A549 (cell line): ENCODE data around the gene MPRIP. TPM values are rescaled to one million over a fixed set of nuclear protein-coding genes. Genes with fewer than 3 reads are reported as not detected.
A peak's percentile ranks its signal among the peaks of the same experiment; 100 is the strongest.

Experiments
- ATAC-seq, 2 experiments: fragments of 200-7000 bp in 1 of 2; fragments of >200 bp in 1 of 2; cut with Nextera tagmentation in 1 of 2; cut with Tn5 transposase in 1 of 2; 3 replicates each; pipeline versions ENCODE4 v1.8.0 to v1.9.1; 2018 to 2020; ENCODE audit warnings: mild to moderate bottlenecking in 1 of 2, moderate library complexity in 1 of 2
- CTCF ChIA-PET: fragments of 300-600 bp; sonication (Branson Sonifier 250); formaldehyde crosslinking; extraction: SDS; loops from one replicate; lab custom pipeline; 2021; ENCODE audit warnings: antibody characterized with exemption, inconsistent platforms; lab: Yijun Ruan, JAX
- POLR2A ChIA-PET: fragments of 350-600 bp; formaldehyde crosslinking; extraction: SDS; loops from one replicate; lab custom pipeline; 2021; ENCODE audit warnings: antibody characterized with exemption, inconsistent platforms; lab: Yijun Ruan, JAX
- DNase-seq, 2 experiments: peaks; one replicate each; pipeline versions ENCODE4 v3.0.0 to v3.0.0-alpha.2; 2011 to 2016; ENCODE audit warnings: low read depth in 1 of 2, low spot score in 1 of 2
- FAIRE-seq: peaks from 2 replicates; lab custom pipeline; 2011; peaks lifted over from hg19 to GRCh38; lab: Jason Lieb, UNC
- H3K27ac ChIP-seq, 2 experiments: fragments of >200 bp; sonication (Bioruptor Twin); formaldehyde crosslinking; 3 replicates each; pipeline ENCODE4 v1.5.1; 2016 to 2017
- H3K4me1 ChIP-seq: fragments of >200 bp; sonication (Bioruptor Twin); formaldehyde crosslinking; 3 replicates; pipeline ENCODE4 v1.6.1; 2016
- H3K4me2 ChIP-seq: fragments of >200 bp; sonication (Bioruptor Twin); formaldehyde crosslinking; 3 replicates; pipeline ENCODE4 v1.6.1; 2016
- H3K4me3 ChIP-seq: fragments of >200 bp; sonication (Bioruptor Twin); formaldehyde crosslinking; 3 replicates; pipeline ENCODE4 v1.5.1; 2016
- H3K9me3 ChIP-seq: fragments of >200 bp; sonication (Bioruptor Twin); formaldehyde crosslinking; 3 replicates; pipeline ENCODE4 v1.6.1; 2016
- BHLHE40 ChIP-seq: IDR thresholded peaks from 2 replicates; pipeline ENCODE4 v1.6.1; 2012; ENCODE audit warnings: low read depth, low read length, inconsistent platforms
- CBX2 ChIP-seq: fragments of 200-600 bp; sonication (generic); IDR thresholded peaks from 2 replicates; pipeline ENCODE4 v1.6.1; 2016; ENCODE audit warnings: low read depth, mild to moderate bottlenecking, borderline replicate concordance
- CHD2 ChIP-seq: fragments of 150-350 bp; IDR thresholded peaks from 2 replicates; pipeline ENCODE4 v1.6.1; 2014; ENCODE audit warnings: low read length; ENCODE audit not compliant: partially characterized antibody
- EHMT2 ChIP-seq: fragments of 200-600 bp; sonication (generic); IDR thresholded peaks from 2 replicates; pipeline ENCODE4 v1.6.1; 2016; ENCODE audit warnings: antibody characterized with exemption, low read depth, mild to moderate bottlenecking, moderate library complexity
- ESRRA ChIP-seq: fragments of 150-350 bp; IDR thresholded peaks from 2 replicates; pipeline ENCODE4 v1.6.1; 2014; ENCODE audit warnings: mild to moderate bottlenecking, low read length, borderline replicate concordance
- FOSL2 ChIP-seq, 2 experiments: fragments of 450-650 bp in 1 of 2; fragments of >200 bp in 1 of 2; sonication (Bioruptor Twin) in 1 of 2; formaldehyde crosslinking; IDR thresholded peaks; 2 replicates each; pipeline versions ENCODE4 v1.5.0 to v1.6.1; 2016 to 2020; ENCODE audit warnings: mild to moderate bottlenecking in 1 of 2, moderate library complexity in 1 of 2
- GATA3 ChIP-seq: IDR thresholded peaks from 2 replicates; pipeline ENCODE4 v1.6.1; 2012; ENCODE audit warnings: borderline replicate concordance
- HOXB5 ChIP-seq: fragments of 250-450 bp; sonication (Bioruptor Pico); IDR thresholded peaks from 2 replicates; pipeline ENCODE4 v1.5.0; 2020; ENCODE audit warnings: mild to moderate bottlenecking, moderate library complexity
- JUNB ChIP-seq: fragments of >200 bp; sonication (Bioruptor Twin); formaldehyde crosslinking; IDR thresholded peaks from 2 replicates; pipeline ENCODE4 v1.6.1; 2016
- MYC ChIP-seq: IDR thresholded peaks from 2 replicates; pipeline ENCODE4 v1.6.1; 2012; ENCODE audit warnings: mild to moderate bottlenecking, inconsistent platforms, low read length, improper control_type of control experiment, borderline replicate concordance
- NPAS2 ChIP-seq: fragments of 250-450 bp; sonication (Bioruptor Pico); IDR thresholded peaks from 2 replicates; pipeline ENCODE4 v1.8.0; 2022; ENCODE audit warnings: mild to moderate bottlenecking, moderate library complexity, borderline replicate concordance
- PHF8 ChIP-seq: fragments of 200-600 bp; sonication (generic); IDR thresholded peaks from 2 replicates; pipeline ENCODE4 v1.6.1; 2016; ENCODE audit warnings: low read depth, mild to moderate bottlenecking, antibody characterized with exemption, moderate library complexity, borderline replicate concordance
- POLR2A ChIP-seq: IDR thresholded peaks from 2 replicates; pipeline ENCODE4 v1.6.1; 2012; ENCODE audit warnings: mild to moderate bottlenecking, low read length
- SMC3 ChIP-seq: fragments of >200 bp; sonication (Bioruptor Twin); formaldehyde crosslinking; IDR thresholded peaks from 3 replicates; pipeline ENCODE4 v1.6.1; 2018; ENCODE audit warnings: inconsistent platforms
- ZC3H11A ChIP-seq: fragments of 450-650 bp; IDR thresholded peaks from 2 replicates; pipeline ENCODE4 v1.6.1; 2014; ENCODE audit warnings: antibody characterized with exemption, mild to moderate bottlenecking
- ZFP36 ChIP-seq: fragments of 450-650 bp; IDR thresholded peaks from 2 replicates; pipeline ENCODE4 v1.6.1; 2014; ENCODE audit warnings: borderline replicate concordance; ENCODE audit not compliant: partially characterized antibody
- ZNF302 ChIP-seq: fragments of 250-450 bp; sonication (Bioruptor Pico); IDR thresholded peaks from 2 replicates; pipeline ENCODE4 v1.9.0; 2021; ENCODE audit warnings: inconsistent platforms, mild to moderate bottlenecking, moderate library complexity
- ZSCAN20 ChIP-seq: fragments of 250-450 bp; sonication (Bioruptor Pico); IDR thresholded peaks from 2 replicates; pipeline ENCODE4 v1.8.0; 2022; ENCODE audit warnings: mild to moderate bottlenecking, moderate library complexity
- WGBS: methylation state at CpG from one replicate; pipeline ENCODE4 v1.1.6; 2017; ENCODE audit errors: missing lambda C conversion rate; 5-methylcytosine and 5-hydroxymethylcytosine counted together
- polyA plus RNA-seq, 4 experiments: library from polyadenylated mRNA; depleted of rRNA in 3 of 4; stranded (reverse); fragments of >200 nt; fragmentation: RNase III in 1 of 4; extraction: RNeasy Plus Mini Kit Qiagen cat#74134 plus additional on column Dnase treatment in 1 of 4; gene quantifications; 2 replicates in 3 of 4; 3 replicates in 1 of 4; pipeline ENCODE4 v1.2.3, GENCODE V29; 2011 to 2017
- TF ChIP-seq, protein P1 (sequence below): fragments of 200-600 bp; sonication (generic); IDR thresholded peaks from 2 replicates; pipeline ENCODE4 v1.6.1; 2016; ENCODE audit warnings: antibody characterized with exemption, mild to moderate bottlenecking, moderate library complexity
- TF ChIP-seq, protein P2 (sequence below): fragments of 250-450 bp; sonication (Bioruptor Pico); IDR thresholded peaks from 2 replicates; pipeline ENCODE4 v1.5.0; 2020; ENCODE audit warnings: low read depth, mild to moderate bottlenecking, moderate library complexity
- TF ChIP-seq, protein P3 (sequence below): fragments of 150-350 bp; IDR thresholded peaks from 2 replicates; pipeline ENCODE4 v1.6.1; 2014; ENCODE audit warnings: low read depth, mild to moderate bottlenecking, low read length
- TF ChIP-seq, protein P4 (sequence below): fragments of 450-650 bp; IDR thresholded peaks from 2 replicates; pipeline ENCODE4 v1.6.1; 2014; ENCODE audit warnings: antibody characterized with exemption
- TF ChIP-seq, protein P5 (sequence below): IDR thresholded peaks from 2 replicates; pipeline ENCODE4 v1.6.1; 2012
- TF ChIP-seq, protein P6 (sequence below): IDR thresholded peaks from 2 replicates; pipeline ENCODE4 v1.6.1; 2012
- TF ChIP-seq, protein P7 (sequence below): fragments of 250-450 bp; sonication (Bioruptor Pico); IDR thresholded peaks from 2 replicates; pipeline ENCODE4 v1.5.0; 2021; ENCODE audit warnings: mild to moderate bottlenecking, moderate library complexity, borderline replicate concordance
- TF ChIP-seq, protein P8 (sequence below): IDR thresholded peaks from 2 replicates; pipeline ENCODE4 v1.6.1; 2012; ENCODE audit warnings: low read depth, borderline replicate concordance

The MPRIP gene
- polyA plus RNA-seq, 2 of the 4 experiments (the other 2 are of a cell fraction), result 147 to 228 TPM

DNA sequence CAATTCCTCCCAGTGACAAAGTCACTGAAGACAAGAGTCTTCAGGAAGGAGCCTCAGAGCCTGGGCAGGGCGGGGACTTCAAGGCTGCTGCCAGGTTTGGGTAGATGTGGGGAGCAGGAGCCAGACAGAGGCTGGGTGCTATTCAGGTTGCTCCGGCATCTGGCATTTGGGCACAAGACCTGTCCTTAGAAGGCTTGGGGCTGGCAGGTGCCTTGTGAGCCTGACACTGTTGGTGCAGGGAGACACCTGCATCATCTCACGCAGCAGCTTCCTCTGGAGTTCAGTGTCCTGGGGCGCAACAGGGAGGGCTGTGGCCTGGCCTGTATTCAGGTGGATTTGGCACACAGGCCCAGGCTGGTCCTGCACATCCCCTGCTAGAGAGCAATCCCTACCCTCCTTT lies 65.0 kb downstream of the MPRIP start:
- Histone ChIP-seq H3K4me2 (peak overlapping the region; percentile 46; the same call in 1 of the 3 replicates), H3K27ac (peak overlapping the region in 1 of 2 experiments; percentile 74; a peak in 3 of 6 replicates), H3K9me3 (no peaks in the 10 kb centered on the region), H3K4me3 (no peak overlapping the region)
- FAIRE-seq, result no peak
- POLR2A ChIA-PET, result no interaction called here
- CTCF ChIA-PET, result interaction anchor here (0.7 to 1.7 kb wide), 3 partner anchors 15 to 109 kb away, joined by 3 to 6 read pairs (median 3); no protein-coding TSS in a partner anchor
- TF ChIP-seq, protein P1, sequence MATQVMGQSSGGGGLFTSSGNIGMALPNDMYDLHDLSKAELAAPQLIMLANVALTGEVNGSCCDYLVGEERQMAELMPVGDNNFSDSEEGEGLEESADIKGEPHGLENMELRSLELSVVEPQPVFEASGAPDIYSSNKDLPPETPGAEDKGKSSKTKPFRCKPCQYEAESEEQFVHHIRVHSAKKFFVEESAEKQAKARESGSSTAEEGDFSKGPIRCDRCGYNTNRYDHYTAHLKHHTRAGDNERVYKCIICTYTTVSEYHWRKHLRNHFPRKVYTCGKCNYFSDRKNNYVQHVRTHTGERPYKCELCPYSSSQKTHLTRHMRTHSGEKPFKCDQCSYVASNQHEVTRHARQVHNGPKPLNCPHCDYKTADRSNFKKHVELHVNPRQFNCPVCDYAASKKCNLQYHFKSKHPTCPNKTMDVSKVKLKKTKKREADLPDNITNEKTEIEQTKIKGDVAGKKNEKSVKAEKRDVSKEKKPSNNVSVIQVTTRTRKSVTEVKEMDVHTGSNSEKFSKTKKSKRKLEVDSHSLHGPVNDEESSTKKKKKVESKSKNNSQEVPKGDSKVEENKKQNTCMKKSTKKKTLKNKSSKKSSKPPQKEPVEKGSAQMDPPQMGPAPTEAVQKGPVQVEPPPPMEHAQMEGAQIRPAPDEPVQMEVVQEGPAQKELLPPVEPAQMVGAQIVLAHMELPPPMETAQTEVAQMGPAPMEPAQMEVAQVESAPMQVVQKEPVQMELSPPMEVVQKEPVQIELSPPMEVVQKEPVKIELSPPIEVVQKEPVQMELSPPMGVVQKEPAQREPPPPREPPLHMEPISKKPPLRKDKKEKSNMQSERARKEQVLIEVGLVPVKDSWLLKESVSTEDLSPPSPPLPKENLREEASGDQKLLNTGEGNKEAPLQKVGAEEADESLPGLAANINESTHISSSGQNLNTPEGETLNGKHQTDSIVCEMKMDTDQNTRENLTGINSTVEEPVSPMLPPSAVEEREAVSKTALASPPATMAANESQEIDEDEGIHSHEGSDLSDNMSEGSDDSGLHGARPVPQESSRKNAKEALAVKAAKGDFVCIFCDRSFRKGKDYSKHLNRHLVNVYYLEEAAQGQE, result no peak
- no peak for TF ChIP-seq JUNB
- TF ChIP-seq ZC3H11A, result no peak
- TF ChIP-seq CBX2, result no peak
- no peak for TF ChIP-seq EHMT2
- TF ChIP-seq, protein P2, sequence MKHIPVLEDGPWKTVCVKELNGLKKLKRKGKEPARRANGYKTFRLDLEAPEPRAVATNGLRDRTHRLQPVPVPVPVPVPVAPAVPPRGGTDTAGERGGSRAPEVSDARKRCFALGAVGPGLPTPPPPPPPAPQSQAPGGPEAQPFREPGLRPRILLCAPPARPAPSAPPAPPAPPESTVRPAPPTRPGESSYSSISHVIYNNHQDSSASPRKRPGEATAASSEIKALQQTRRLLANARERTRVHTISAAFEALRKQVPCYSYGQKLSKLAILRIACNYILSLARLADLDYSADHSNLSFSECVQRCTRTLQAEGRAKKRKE, result no peak
- no peak for TF ChIP-seq CHD2
- TF ChIP-seq, protein P3, sequence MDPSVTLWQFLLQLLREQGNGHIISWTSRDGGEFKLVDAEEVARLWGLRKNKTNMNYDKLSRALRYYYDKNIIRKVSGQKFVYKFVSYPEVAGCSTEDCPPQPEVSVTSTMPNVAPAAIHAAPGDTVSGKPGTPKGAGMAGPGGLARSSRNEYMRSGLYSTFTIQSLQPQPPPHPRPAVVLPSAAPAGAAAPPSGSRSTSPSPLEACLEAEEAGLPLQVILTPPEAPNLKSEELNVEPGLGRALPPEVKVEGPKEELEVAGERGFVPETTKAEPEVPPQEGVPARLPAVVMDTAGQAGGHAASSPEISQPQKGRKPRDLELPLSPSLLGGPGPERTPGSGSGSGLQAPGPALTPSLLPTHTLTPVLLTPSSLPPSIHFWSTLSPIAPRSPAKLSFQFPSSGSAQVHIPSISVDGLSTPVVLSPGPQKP, result no peak
- TF ChIP-seq SMC3, result no peak
- TF ChIP-seq, all 56 proteins: peak for 0
- no peak for ATAC-seq
- no peak for DNase-seq
- WGBS, result 89% methylated on average over 4 of the region's 4 CpGs
- peaks cover 74% of the 10 kb centered on the region for H3K4me1 ChIP-seq

DNA sequence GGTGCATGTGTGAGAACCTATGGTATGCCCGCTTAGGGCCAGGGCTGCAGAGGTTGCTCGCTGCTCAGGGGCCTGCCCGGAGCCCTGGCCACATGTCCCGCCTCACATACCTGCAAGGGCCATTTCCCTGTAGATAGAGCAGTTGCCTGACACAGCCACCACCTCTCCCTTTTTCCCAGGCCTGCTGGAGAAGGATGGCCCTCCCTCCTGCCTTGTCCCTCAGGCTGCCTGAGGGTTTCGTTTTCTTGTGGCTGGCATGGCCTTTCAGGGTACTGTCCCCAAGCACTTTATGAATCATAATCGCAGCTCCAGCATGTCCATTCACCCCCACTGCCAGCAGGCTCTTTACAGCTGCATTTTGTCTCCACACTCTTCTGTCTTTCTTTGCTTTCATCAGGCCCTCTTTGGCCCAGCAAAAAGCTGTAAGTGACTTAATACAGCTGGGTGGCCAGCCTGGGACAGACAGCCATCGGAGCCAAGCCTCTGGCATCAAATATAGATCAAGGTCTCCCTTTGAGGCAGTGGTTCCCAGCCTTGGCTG lies 65.7 kb downstream of the MPRIP start:
- POLR2A ChIA-PET, result no interaction called here
- CTCF ChIA-PET, result interaction anchor here (0.8 to 2.2 kb wide), 7 partner anchors 8 to 110 kb away, joined by 3 to 8 read pairs (median 5); no protein-coding TSS in a partner anchor
- no peak; a peak in 1 of 6 replicates for ATAC-seq
- TF ChIP-seq BHLHE40 (no peak), ESRRA (no peak), ZSCAN20 (CRISPR knock-in tag) (no peak), HOXB5 (no peak), POLR2A (no peak), GATA3 (no peak), EHMT2 (no peak), PHF8 (no peak), ZNF302 (CRISPR knock-in tag) (no peak), FOSL2 (IDR thresholded peaks at IDR 0.05) (no peak), FOSL2 (CRISPR knock-in tag; IDR thresholded peaks at IDR 0.05) (no peak), CHD2 (no peak), MYC (no peak), ZFP36 (no peak), NPAS2 (CRISPR knock-in tag) (no peak)
- TF ChIP-seq, protein P4, sequence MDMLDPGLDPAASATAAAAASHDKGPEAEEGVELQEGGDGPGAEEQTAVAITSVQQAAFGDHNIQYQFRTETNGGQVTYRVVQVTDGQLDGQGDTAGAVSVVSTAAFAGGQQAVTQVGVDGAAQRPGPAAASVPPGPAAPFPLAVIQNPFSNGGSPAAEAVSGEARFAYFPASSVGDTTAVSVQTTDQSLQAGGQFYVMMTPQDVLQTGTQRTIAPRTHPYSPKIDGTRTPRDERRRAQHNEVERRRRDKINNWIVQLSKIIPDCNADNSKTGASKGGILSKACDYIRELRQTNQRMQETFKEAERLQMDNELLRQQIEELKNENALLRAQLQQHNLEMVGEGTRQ, result no peak
- TF ChIP-seq, protein P5, sequence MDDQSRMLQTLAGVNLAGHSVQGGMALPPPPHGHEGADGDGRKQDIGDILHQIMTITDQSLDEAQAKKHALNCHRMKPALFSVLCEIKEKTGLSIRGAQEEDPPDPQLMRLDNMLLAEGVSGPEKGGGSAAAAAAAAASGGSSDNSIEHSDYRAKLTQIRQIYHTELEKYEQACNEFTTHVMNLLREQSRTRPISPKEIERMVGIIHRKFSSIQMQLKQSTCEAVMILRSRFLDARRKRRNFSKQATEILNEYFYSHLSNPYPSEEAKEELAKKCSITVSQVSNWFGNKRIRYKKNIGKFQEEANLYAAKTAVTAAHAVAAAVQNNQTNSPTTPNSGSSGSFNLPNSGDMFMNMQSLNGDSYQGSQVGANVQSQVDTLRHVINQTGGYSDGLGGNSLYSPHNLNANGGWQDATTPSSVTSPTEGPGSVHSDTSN, result no peak
- TF ChIP-seq, protein P6, sequence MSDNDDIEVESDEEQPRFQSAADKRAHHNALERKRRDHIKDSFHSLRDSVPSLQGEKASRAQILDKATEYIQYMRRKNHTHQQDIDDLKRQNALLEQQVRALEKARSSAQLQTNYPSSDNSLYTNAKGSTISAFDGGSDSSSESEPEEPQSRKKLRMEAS, result no peak
- TF ChIP-seq, protein P7, sequence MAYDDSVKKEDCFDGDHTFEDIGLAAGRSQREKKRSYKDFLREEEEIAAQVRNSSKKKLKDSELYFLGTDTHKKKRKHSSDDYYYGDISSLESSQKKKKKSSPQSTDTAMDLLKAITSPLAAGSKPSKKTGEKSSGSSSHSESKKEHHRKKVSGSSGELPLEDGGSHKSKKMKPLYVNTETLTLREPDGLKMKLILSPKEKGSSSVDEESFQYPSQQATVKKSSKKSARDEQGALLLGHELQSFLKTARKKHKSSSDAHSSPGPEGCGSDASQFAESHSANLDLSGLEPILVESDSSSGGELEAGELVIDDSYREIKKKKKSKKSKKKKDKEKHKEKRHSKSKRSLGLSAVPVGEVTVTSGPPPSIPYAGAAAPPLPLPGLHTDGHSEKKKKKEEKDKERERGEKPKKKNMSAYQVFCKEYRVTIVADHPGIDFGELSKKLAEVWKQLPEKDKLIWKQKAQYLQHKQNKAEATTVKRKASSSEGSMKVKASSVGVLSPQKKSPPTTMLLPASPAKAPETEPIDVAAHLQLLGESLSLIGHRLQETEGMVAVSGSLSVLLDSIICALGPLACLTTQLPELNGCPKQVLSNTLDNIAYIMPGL (CRISPR knock-in tag), result no peak
- TF ChIP-seq, protein P8, sequence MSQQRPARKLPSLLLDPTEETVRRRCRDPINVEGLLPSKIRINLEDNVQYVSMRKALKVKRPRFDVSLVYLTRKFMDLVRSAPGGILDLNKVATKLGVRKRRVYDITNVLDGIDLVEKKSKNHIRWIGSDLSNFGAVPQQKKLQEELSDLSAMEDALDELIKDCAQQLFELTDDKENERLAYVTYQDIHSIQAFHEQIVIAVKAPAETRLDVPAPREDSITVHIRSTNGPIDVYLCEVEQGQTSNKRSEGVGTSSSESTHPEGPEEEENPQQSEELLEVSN, result no peak

More for the DNA sequence above, 65.7 kb downstream of the MPRIP start:
- no peak for DNase-seq
- Histone ChIP-seq H3K9me3 (no peaks in the 10 kb centered on the region), H3K27ac (peak overlapping the region; percentile 38 to 74), H3K4me3 (no peak overlapping the region), H3K4me2 (peak overlapping the region; percentile 46), H3K4me1 (peaks cover 77% of the 10 kb centered on the region)
- 78% methylated on average over 7 of the region's 7 CpGs for WGBS
- FAIRE-seq, result no peak
